ENCODE results near the gene LAMA5. TPM values are rescaled to one million over a fixed set of nuclear protein-coding genes. Genes with fewer than 3 reads are reported as not detected.

Gene LAMA5
- polyA plus RNA-seq, 1 of the 3 experiments (the other 2 are of a cell fraction), result 27.2 TPM

GRCh38 chr20:62269378-62269777 is 97.7 kb downstream of the LAMA5 start:
- H3K9me2 ChIP-seq, result no peaks in the 10 kb centered on the region
- DNase-seq, result no peak
- peaks cover 22 to 29% of the 10 kb centered on the region in 2 experiments for H3K36me3 ChIP-seq (replicated peaks in 1 of 2; ENCODE audit: control insufficient read depth in 1 of 2, insufficient read depth in 2 of 2, low read length in 1 of 2)
- H3F3A ChIP-seq (replicated peaks; ENCODE audit: insufficient read depth), result no peaks in the 10 kb centered on the region
- no peaks in the 10 kb centered on the region for H3K27me3 ChIP-seq (ENCODE audit: insufficient read depth)
- H3K9me3 ChIP-seq, result no peaks in the 10 kb centered on the region
- ChIA-PET POLR2A (no interaction called here), CTCF (no interaction called here)
- no peak overlapping the region for H3K9ac ChIP-seq
- no peak for TF ChIP-seq CTCF (IDR thresholded peaks at IDR 0.05)
- no peak for TF ChIP-seq FOXJ3 (CRISPR knock-in tag; IDR thresholded peaks at IDR 0.05)
- no peak for TF ChIP-seq SIN3A (IDR thresholded peaks at IDR 0.05; ENCODE audit: borderline replicate concordance, low read depth, low read length)
- TF ChIP-seq MEF2A (IDR thresholded peaks at IDR 0.05; ENCODE audit: borderline replicate concordance, low read depth), result no peak
- WGBS (ENCODE audit: low lambda C conversion rate), result 92% methylated on average over 14 of the region's 14 CpGs
- no peaks in the 10 kb centered on the region for H3K79me2 ChIP-seq (ENCODE audit: insufficient read depth)
- H3K4me3 ChIP-seq (ENCODE audit: low read depth in 2 of 2, low read length in 1 of 2), result no peak overlapping the region
- H2AFZ ChIP-seq (ENCODE audit: low read depth), result no peak overlapping the region
- no peak overlapping the region for H3K27ac ChIP-seq (ENCODE audit: low read depth in 2 of 2, low read length in 1 of 2)
- no peak overlapping the region for H3K4me2 ChIP-seq
- no peaks in the 10 kb centered on the region; a peak in 1 of 4 replicates for H3K4me1 ChIP-seq (ENCODE audit: control insufficient read depth in 1 of 2, insufficient read depth in 2 of 2, low read depth in 1 of 2, low read length in 1 of 2)
- H4K20me1 ChIP-seq (ENCODE audit: insufficient read depth), result no peaks in the 10 kb centered on the region

GRCh38 chr20:62268228-62268900 is 98.7 kb downstream of the LAMA5 start:
- no peaks in the 10 kb centered on the region for H3K9me2 ChIP-seq
- no peaks in the 10 kb centered on the region for H3K79me2 ChIP-seq (ENCODE audit: insufficient read depth)
- ChIA-PET POLR2A (no interaction called here), CTCF (no interaction called here)
- no peaks in the 10 kb centered on the region for H3K4me1 ChIP-seq (ENCODE audit: control insufficient read depth in 1 of 2, insufficient read depth in 2 of 2, low read depth in 1 of 2, low read length in 1 of 2)
- H3F3A ChIP-seq (replicated peaks; ENCODE audit: insufficient read depth), result no peaks in the 10 kb centered on the region
- no peak overlapping the region for H3K4me2 ChIP-seq
- H3K9me3 ChIP-seq, result no peaks in the 10 kb centered on the region
- no peaks in the 10 kb centered on the region for H4K20me1 ChIP-seq (ENCODE audit: insufficient read depth)
- H3K27ac ChIP-seq (ENCODE audit: low read depth in 2 of 2, low read length in 1 of 2), result no peak overlapping the region
- TF ChIP-seq FOSL2 (IDR thresholded peaks at IDR 0.05; ENCODE audit: borderline replicate concordance, low read depth) (no peak), POLR2AphosphoS5 (IDR thresholded peaks at IDR 0.05; ENCODE audit: low read depth, low read length) (no peak), GABPA (IDR thresholded peaks at IDR 0.05; ENCODE audit: low read depth) (no peak), RCOR1 (IDR thresholded peaks at IDR 0.05; ENCODE audit: low read length) (no peak), PBX3 (IDR thresholded peaks at IDR 0.05) (no peak), USF2 (IDR thresholded peaks at IDR 0.05; ENCODE audit: borderline replicate concordance, low read depth, low read length) (no peak), NRF1 (IDR thresholded peaks at IDR 0.05; ENCODE audit: low read depth, low read length) (no peak)
- no peak overlapping the region for H3K9ac ChIP-seq
- H3K36me3 ChIP-seq (replicated peaks in 1 of 2; ENCODE audit: control insufficient read depth in 1 of 2, insufficient read depth in 2 of 2, low read length in 1 of 2), result peaks cover 20 to 32% of the 10 kb centered on the region in 2 experiments
- no peak overlapping the region for H2AFZ ChIP-seq (ENCODE audit: low read depth)
- 81% methylated on average over 7 of the region's 7 CpGs for WGBS (ENCODE audit: low lambda C conversion rate)
- H3K4me3 ChIP-seq (ENCODE audit: low read depth in 2 of 2, low read length in 1 of 2), result no peak overlapping the region
- H3K27me3 ChIP-seq (ENCODE audit: insufficient read depth), result no peaks in the 10 kb centered on the region
- no peak for DNase-seq
